HG02885 (cell line): Measurements from ENCODE around the gene EFNA1.
"Not testable (repeated sequence)": the region's sequence is repeated elsewhere in the genome, so short reads cannot be mapped to it uniquely, and the experiment has no call there.

Experiments used
- ATAC-seq: cut with Tn5 transposase; IDR thresholded peaks from one replicate; pipeline ENCODE4 v1.9.1; 2021; ENCODE audit warnings: mild to moderate bottlenecking; ENCODE audit not compliant: unreplicated experiment, poor library complexity

EFNA1 gene

GRCh38 chr1:155139895-155140629 lies 12.4 kb downstream of the EFNA1 start, which contains the start of gene DPM3:
Gene DPM3, minus strand, starts transcription at chr1:155140531. Its CDS starts 291 bp downstream, at chr1:155140240.
- peak; percentile 66 for ATAC-seq

GRCh38 chr1:155140630-155140953 lies 12.9 kb downstream of the EFNA1 start:
- no peak for ATAC-seq

DNA sequence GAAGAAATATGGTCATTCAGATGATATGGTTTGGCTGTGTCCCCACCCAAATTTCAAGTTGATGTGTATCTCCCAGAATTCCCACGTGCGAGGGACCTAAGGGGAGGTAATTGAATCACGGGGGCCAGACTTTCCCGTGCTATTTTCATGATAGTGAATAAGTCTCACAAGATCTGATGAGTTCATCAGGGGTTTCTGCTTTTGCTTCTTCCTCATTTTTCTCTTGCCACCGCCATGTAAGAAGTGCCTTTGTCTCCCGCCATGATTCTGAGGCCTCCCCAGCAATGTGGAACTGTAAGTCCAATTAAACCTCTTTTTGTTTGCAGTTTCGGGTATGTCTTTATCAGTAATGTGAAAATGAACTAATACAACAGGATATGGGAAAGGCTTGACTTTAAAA lies 14.1 kb downstream of the EFNA1 start:
- no peak for ATAC-seq

DNA sequence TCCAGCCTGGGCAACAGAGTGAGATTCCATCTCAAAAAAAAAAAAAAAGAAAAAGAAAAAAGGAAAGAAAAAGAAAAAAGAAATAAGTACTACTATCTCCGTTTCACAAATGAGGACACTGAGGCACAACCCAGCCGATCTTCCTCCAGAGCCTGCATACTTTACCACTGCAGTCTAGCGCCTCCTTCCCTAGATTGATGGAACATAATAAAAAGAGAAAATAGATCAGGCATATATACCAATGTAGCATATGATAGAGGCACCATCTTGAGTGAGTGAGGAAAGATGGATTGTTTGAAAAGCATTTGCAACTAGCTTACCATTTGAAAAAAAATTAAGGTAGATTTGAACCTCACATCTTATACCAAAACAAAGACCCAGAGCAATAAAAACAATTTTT lies 17.8 kb downstream of the EFNA1 start:
- no peak for ATAC-seq

DNA sequence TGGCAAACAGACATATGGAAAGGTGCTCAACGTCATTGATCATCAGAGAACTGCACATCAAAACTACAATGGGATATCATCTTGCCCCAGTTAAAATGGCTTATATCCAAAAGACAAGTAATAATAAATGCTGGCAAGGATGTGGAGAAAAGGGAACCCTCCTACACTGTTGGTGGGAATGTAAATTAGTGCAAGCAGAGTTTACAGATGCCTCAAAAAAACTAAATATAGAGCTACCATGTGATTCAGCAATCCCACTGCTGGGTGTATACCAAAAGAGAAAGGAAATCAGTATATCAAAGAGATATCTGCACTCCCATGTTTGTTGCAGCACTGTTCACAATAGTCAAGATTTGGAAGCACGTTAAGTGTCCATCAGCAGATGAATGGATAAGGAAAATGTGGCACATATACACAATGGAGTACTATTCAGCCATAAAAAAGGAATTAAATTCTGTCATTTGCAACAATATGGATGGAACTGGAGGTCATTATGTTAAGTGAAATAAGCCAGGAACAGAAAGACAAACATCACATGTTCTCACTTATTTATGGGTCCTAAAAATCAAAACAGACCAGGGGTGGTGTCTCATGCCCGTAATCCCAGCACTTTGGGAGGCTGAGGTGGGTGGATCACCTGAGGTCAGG lies 28.4 kb downstream of the EFNA1 start:
- not testable (repeated sequence) for ATAC-seq

- ATAC-seq = no peak
These were observed 31.3 kb downstream of the EFNA1 start for GRCh38 chr1:155158991-155159390.

DNA sequence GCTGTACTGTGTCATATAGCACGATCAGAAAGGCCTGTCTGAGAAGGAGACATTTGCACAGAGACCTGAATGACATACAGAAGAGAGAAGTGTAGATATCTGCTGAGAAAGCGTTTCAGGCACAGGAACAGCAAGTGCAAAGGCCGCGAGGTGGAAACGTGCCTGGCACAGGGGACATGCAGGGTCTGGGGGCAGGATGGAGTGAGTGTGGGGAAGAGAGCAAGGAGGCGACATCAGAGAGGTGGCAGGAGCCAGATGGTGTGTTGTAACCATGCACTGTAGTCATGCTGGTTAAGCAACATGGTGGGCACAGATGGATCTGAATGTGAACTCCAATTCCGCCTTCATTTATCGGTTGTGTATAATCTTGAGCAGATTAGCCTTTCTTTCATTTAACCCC lies 32.5 kb downstream of the EFNA1 start:
- ATAC-seq = no peak

GRCh38 chr1:155162631-155163030 lies 35.0 kb downstream of the EFNA1 start:
- not testable (repeated sequence) for ATAC-seq

DNA sequence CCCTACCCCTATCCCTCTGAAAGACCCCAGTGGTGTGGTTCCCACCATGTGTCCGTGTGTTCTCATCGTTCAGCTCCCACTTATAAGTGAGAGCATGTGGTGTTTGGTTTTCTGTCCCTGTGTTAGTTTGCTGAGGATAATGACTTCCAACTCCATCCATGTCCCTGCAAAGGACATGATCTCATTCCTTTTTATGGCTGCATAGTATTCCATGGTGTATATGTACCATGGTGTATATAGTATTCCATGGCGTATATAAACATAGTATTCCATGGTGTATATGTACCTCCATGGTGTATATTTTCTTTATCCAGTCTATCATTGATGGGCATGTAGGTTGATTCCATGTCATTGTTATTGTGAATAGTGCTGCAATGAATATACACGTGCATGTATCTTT lies 36.1 kb downstream of the EFNA1 start:
- ATAC-seq = not testable (repeated sequence)

DNA sequence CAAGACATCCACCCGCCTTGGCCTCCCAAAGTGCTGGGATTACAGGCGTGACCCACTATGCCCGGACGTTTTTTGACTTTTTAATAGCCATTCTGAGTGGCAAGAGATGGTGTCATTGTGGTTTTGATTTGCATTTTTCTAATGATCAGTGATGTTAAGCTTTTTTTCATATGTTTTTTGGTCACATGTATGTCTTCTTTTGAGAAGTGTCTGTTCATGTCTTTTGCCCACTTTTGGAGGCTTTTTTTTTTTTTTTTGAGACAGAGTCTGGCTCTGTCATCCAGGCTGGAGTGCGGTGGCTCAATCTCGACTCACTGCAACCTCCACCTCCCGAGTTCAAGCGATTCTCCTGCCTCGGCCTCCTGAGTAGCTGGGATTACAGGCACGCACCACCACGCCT lies 36.9 kb downstream of the EFNA1 start:
- not testable (repeated sequence) for ATAC-seq

DNA sequence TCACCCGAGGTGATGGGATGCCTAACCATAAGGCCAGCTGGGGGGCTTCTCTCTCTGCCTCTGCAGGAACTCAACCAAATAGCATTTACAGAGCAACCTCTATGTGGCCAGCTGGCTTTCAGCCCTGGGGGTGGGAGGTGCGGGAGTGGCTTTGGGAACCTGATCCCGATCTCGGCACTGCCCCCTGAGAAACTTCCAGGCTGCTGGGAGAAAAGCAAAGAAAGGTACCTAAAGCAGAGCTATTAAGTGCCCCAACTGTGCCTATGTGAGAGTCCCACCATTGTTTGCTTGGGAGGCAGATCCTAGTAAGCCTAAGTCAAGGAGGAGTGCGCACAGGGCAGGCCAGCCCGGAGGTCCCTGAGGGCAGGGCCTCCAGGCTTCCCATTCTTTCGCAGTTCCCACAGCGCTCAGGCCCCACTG lies 38.4 kb downstream of the EFNA1 start:
- no peak for ATAC-seq

DNA sequence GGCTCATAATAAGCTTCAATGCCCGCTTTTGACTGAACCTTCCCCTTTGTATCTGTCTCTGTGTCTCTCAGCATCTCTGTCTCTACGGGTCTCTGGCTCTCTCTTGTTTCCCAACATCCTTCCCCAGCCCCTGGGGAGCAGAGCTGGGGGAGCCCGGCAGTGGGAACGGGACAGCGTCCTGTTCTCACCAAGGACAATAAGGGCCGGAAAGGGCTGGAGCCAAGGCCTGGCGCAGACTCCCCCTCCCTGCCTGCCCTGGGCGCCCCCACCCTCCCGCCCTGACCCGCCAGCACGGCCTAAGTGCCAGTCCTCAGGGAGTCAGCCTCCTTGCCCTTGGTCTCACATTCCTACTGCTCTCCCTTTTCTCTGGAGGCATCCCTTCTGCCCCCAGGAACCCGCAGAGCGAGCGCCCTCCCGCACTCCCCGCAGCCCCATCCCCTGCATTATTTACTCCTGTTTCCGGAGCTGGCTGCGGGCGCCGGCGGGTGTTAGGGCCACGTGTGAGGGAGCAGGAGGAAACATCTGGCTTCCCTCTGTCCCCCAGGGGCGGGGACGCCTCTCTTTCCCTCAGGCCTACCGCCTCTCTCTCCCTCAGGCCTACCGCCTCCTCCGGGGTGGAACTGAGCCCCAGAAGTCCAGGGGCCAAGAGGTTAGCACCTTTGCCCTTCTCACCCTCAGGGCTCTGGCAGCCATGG lies 38.9 kb downstream of the EFNA1 start:
- ATAC-seq = no peak

GRCh38 chr1:155167166-155168104 lies 39.8 kb downstream of the EFNA1 start:
- peak; percentile 56 for ATAC-seq

- not testable (repeated sequence) for ATAC-seq
These were observed 40.4 kb downstream of the EFNA1 start for GRCh38 chr1:155168105-155168445.

DNA sequence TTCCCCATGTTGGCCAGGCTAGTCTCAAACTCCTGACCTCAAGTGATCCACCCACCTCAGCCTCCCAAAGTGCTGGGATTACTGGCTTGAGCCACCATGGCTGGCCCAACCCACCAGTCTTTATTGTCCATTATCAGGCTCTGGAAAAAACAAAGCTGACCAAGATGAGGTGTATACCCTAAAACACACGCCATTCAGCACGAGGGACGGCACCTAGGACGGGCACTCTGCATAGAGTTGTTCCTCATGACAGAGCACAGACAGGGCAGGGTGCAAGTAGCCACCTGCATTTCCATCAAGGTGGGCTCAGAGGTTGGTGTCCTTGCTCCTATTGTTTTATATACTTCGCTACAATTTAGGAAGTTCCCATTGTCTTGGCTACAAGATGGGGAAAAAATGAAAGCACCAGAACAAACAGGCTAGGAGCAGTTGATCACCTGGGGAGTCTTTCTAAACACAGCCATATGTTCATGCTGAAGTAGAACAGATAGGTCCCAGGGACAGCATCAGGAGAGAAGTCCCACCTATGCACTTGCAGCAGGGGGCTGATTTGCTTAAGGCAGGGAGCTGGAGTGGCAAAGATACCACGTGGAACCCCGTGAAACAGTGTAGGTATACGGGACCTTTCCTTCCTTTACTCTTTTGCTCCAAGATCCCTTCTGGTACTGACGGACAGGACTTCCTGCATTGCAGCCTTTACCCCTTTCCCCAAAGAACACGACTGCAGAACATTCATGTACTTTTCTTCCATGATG lies 41.0 kb downstream of the EFNA1 start:
- ATAC-seq = no peak

GRCh38 chr1:155169541-155169940 lies 41.9 kb downstream of the EFNA1 start:
- no peak for ATAC-seq

- no peak for ATAC-seq
These were observed 42.6 kb downstream of the EFNA1 start for GRCh38 chr1:155170101-155170785.

DNA sequence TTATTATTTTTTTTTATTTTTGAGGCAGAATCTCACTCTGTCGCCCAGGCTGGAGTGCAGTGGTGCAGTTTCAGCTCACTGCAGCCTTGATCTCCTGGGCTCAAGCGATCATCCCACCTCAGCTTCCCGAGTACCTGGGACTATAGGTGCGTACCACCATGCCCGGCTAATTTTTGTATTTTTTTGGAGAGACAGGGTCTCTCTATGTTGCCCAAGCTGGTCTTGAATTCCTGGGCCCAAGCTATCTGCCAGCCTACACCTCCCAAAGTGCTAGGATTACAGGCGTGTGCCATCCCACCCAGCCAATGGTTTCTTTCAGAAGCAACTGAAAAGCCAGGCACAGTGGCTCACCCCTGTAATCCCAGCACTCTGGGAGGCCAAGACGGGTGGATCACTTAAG lies 43.1 kb downstream of the EFNA1 start:
- no peak for ATAC-seq
